Sigmoid colon (tissue), 4 donors: ENCODE measurements around the gene TNPO2.

Experiments used
- EP300 ChIP-seq, 4 donors: sonication (generic); formaldehyde crosslinking; IDR thresholded peaks; one replicate each; pipeline ENCODE4 v1.6.1; 2017; ENCODE audit warnings: antibody characterized with exemption in 4 of 4
- TF ChIP-seq, protein P1 (sequence below), 4 experiments: fragments of 450-650 bp in 3 of 4; fragments of 200-600 bp in 1 of 4; IDR thresholded peaks; one replicate each; pipeline ENCODE4 v1.5.1; 2016 to 2019; ENCODE audit warnings: antibody characterized with exemption in 4 of 4, mild to moderate bottlenecking in 3 of 4, moderate library complexity in 2 of 4

GRCh38 chr19:12703046-12703445 lies 20.7 kb downstream of the TNPO2 start:
- TF ChIP-seq, protein P1, sequence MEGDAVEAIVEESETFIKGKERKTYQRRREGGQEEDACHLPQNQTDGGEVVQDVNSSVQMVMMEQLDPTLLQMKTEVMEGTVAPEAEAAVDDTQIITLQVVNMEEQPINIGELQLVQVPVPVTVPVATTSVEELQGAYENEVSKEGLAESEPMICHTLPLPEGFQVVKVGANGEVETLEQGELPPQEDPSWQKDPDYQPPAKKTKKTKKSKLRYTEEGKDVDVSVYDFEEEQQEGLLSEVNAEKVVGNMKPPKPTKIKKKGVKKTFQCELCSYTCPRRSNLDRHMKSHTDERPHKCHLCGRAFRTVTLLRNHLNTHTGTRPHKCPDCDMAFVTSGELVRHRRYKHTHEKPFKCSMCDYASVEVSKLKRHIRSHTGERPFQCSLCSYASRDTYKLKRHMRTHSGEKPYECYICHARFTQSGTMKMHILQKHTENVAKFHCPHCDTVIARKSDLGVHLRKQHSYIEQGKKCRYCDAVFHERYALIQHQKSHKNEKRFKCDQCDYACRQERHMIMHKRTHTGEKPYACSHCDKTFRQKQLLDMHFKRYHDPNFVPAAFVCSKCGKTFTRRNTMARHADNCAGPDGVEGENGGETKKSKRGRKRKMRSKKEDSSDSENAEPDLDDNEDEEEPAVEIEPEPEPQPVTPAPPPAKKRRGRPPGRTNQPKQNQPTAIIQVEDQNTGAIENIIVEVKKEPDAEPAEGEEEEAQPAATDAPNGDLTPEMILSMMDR (IDR thresholded peaks at IDR 0.05), result no peak
- TF ChIP-seq EP300 (IDR thresholded peaks at IDR 0.05), result no peak
